Measurements from ENCODE around the gene ACSF2.

The ACSF2 gene

GRCh38 chr17:50479522-50480141 lies 53.6 kb downstream of the ACSF2 start:
- DNase-seq: peak; percentile 66 to 69

DNA sequence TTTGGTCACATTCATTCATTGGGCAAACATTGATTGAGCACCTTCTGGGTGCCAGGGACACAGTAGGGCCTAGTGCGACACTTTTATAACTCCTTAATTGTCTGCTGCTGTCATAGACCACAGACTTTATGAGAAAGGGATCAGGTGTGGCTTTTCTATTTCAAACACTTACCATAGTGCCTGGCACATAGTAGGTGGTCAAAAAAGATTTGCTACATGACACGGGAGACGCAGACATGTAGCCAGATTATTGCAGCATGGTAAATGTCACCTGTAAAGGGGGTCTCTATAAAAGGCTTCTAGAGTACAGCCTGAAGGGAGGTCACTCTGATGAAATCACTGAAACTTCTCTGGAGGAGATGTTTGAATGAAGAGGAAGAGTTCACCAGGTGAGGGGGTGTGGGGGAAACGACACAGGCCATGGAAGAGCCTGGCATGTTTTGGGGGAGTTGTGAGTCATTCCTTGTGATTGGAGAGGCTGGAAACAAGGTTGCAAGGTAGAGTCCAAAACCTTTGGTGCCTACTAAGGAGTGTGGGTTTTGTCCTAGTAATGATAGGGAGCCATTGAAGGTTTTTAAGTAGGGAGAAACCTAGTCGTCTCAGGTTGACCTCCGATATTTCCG lies 54.2 kb downstream of the ACSF2 start:
- DNase-seq: no peak

GRCh38 chr17:50480854-50481490 lies 55.0 kb downstream of the ACSF2 start:
- DNase-seq: peak; percentile 69 to 78

GRCh38 chr17:50481648-50482047 lies 55.6 kb downstream of the ACSF2 start:
- no peak for DNase-seq

- no peak for DNase-seq
Measured at GRCh38 chr17:50482110-50482509, 56.1 kb downstream of the ACSF2 start.

DNA sequence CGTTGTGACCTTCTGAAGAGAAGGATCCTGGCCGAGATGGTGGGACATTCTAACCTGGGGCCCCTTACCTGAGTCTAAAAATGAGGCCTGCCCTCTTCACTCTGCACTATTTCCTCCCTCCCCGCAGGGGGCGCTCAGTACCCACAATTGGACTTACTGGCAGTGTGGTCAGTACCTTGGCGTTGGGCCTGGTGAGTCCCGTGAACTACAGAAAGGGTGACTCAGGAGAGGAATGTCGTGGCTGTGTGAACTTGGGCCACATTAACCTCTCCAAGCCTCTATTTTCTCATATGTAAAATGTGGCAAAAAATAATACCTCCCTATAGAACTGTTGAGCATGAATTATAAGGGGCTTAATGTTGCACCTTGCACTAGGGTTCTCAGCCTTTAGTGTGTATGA lies 56.5 kb downstream of the ACSF2 start:
- DNase-seq: peak; percentile 84 to 91

DNA sequence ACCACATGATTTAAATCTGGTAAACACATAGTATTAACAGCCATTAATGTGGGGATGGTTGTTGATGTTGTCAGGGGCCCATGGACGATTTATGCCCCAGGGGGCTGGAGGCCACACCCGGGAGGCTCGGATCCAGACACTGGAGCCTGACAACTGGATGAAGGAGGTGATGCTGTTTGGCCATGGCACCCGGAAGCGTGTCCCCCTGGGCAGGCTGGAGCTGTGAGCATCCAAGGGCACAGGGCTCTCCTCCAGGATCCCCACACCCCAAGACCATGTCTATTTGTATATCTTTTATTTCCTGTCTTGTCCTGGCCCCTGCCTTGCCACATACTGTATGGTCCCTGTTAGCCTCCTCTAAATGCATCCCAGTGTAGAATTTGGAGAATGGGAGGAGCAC lies 57.2 kb downstream of the ACSF2 start:
- no peak for DNase-seq

- DNase-seq: no peak
Measured at GRCh38 chr17:50484386-50485155, 58.6 kb downstream of the ACSF2 start.

DNA sequence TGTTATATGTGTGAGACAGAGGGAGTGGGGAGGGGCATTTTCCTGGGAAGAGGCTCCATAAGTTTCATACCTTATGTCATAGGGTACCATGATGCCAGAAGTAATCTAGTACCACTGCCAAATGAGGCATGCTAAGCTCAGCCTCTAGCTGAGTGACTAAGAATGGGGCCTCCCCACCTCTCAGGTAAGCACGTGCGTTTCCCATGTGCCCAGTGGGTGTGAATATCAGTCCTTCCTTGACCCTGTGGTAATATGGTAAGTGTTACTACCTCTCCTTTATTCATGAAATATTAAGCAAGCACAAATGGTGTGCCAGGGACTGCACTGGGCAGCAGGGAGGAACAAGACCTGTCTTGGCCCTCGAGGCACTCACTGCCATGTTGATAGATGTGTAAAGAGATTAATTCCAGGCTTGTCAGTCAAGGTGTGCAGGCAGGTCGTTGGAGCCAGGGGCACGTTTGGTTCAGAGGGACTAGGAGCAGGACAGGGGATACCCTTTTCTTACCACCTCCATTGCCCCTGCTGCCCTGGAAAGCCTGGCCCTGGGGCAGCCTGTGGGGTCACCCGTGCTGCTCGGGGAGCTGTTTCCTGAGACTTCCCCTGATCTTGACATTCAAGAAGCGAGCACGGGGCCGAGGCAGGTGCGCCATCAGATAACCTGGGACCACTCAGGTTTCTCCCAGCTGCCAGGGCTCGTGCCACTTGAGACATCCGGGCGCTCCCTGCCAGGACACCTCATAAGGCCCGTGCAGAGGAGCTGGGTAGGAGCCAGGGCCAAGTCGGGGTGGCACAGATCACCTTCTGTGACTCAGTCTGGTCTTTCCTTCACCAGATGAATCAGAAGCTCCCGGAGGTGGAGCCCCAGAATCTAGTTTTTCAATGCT lies 61.4 kb downstream of the ACSF2 start:
- no peak for DNase-seq

- no peak for DNase-seq
Measured at GRCh38 chr17:50488880-50489279, 62.9 kb downstream of the ACSF2 start.

DNA sequence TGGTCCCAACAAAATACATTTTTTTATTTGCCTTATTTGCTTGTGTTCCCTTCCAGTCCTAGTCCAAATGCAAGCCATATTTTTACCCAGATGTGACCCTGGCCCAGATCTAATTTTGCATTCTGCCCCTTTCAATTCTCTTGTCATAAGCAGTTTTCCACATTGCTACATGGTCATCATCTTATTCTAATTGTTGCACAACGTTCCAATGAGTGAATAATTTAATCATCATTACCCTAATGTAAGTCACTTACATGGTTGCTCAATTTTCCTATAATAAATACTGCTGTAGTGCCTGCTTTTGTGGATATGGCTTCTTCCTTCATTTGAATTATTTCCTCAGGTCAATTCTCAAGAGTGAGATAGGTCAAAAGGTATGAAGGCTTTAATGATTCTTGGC lies 65.5 kb downstream of the ACSF2 start:
- no peak for DNase-seq

GRCh38 chr17:50492214-50492613 lies 66.2 kb downstream of the ACSF2 start:
- DNase-seq: no peak

DNA sequence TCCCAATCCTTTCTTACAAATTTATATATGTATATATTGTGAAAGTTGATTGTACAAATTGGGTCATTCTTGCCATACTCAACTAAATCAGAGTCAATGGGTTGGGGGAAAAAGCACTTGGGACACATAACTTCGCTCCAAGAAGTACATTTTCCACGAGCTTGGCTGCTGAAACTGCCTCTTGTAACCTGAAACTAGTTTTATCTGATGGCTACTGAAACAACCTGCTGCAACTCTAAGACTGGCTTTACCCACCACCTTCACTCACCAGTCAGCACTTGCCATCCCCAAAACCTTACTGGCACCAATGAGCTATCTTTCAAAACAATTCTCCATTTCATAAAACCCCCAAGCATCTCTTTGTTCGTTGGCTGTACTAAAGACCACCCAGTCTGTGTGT lies 67.7 kb downstream of the ACSF2 start:
- DNase-seq: no peak

DNA sequence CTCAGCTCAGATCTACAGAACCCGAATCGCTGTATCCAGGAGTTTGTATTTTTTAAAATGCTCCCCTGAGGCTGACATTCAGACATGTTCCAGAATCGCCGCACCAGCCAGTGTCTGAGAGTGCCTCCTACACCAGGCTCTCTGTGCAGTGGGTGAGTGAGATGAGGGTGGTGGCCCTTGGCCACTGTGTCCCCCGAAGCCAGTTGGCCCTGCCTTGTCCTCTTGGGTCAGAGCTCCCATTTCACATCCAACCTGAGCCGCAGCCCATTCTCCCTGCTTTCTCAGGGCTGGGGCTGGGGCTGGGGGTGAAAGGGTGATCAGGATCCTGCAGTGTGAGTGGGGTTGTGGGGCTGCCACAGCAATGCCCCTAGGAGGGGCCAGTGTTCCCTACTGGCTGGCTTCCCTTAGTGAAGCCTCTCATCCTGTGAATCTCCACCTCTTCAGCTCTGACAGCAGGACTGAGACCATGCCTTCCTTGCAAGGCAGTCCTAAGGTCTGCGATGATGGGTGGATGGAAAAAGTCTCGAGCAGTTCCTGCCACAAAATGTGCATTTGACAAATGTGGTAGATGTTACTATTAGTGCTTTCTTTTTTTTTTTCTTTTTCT lies 69.3 kb downstream of the ACSF2 start:
- DNase-seq: no peak

GRCh38 chr17:50495918-50496317 lies 69.9 kb downstream of the ACSF2 start:
- no peak for DNase-seq

DNA sequence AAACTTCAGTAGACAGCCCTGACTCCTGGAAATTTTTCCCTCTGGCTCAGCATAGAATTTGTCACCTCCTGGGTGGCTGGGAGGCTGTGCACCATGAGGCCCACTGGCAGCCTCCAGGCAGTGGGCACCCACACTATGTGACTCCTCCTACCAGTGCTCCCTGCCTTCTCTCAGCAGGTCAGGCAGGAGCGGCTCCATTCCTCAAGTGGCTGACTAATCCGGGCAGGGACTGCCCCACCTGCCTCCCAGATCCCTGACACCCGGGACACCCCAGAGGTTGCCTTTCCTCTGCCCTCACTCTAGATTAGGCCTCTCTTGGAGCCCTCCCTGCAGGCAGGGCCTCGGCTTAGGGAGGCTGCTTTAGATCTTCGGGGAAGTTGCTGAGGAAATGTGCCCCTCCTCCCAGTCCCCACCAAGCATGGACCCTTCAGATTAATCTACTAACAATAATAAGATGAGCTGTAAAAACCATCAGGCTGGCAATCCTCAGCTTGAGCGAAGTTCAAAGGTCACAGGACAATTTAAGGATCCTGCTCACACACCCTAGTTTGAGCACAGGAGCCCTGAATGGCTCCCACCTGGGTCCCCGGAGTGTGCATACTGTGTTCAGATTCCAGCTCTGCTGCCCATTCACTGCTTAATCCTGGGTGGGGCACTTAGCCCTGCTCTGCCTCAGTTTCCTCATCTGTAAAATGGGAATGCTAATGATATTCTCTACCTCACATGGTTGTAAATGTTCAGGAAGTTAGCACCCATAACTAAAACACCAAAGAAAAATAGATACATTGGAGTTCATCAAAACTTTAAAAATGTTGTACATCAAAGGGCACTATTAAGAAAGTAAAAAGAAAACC lies 72.2 kb downstream of the ACSF2 start:
- no peak for DNase-seq

- no peak for DNase-seq
Measured at GRCh38 chr17:50499270-50499669, 73.3 kb downstream of the ACSF2 start.

DNA sequence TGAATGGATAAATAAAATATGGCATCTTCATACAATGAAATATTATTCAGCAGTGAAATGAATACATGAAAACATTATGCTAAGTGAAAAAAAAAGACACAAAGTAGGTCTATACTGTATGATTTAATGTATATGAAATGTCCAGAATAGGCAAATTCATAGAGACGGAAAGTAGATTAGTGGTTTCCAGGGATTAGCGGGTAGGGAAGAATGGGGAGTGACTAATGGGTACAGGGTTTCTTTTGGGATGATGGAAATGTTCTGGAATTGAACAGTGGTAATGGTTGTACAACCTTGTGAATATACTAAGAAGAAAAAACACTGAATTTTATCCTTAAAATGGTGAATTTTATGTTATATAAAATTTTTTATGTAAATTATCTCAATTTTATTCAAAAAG lies 73.7 kb downstream of the ACSF2 start:
- no peak for DNase-seq

GRCh38 chr17:50501054-50501453 lies 75.0 kb downstream of the ACSF2 start:
- peak; percentile 20 to 74 for DNase-seq

GRCh38 chr17:50502301-50502990 lies 76.4 kb downstream of the ACSF2 start:
- DNase-seq: no peak

Data from inflammatory macrophage treated with lipopolysaccharide for 1 hour (primary cell).